ENCODE data around the gene ATP6V1G2.
"Not testable (repeated sequence)": the region's sequence is repeated elsewhere in the genome, so short reads cannot be mapped to it uniquely, and the experiment has no call there.

ATP6V1G2 gene

DNA sequence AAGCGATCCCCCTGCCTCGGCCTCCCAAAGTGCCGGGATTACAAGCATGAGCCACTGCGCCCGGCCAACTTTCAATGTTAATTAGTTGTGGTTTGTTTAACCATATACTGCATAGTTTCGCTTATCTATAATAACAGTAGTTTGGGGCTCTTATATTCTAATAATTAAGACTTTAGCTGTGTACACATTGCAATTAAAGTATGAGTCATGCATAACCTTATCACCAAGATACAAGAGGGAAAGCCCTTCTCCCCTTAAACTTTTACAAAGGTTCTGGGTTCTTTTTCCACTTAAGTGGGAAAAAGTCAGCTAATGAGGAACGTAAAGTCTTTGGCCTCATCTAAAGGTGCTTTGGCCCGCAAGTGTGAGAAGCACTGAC lies 20.9 kb downstream of the ATP6V1G2 start:
- Histone ChIP-seq H3K79me1 (ENCODE audit: low read length) (no peaks in the 10 kb centered on the region), H3K4ac (ENCODE audit: low read depth, low read length) (no peak overlapping the region), H3K4me3 (ENCODE audit: low read length) (no peak overlapping the region), H3K36me3 (ENCODE audit: control insufficient read depth, insufficient read depth, low read length) (peaks cover 1% of the 10 kb centered on the region), H3K9ac (ENCODE audit: low read length) (no peak overlapping the region), H2BK5ac (ENCODE audit: low read length) (no peak overlapping the region), H3K27ac (ENCODE audit: low read depth, low read length) (no peak overlapping the region), H3K4me2 (ENCODE audit: low read length) (no peak overlapping the region), H3K4me1 (ENCODE audit: control insufficient read depth, low read depth, low read length) (no peaks in the 10 kb centered on the region), H3K79me2 (ENCODE audit: control insufficient read depth, insufficient read depth, low read length) (no peaks in the 10 kb centered on the region), H3K18ac (ENCODE audit: low read length) (no peak overlapping the region), H2BK15ac (replicated peaks; ENCODE audit: low read depth) (no peak overlapping the region), H4K5ac (ENCODE audit: low read length) (no peak overlapping the region), H4K8ac (ENCODE audit: low read depth, low read length) (no peak overlapping the region), H3K27me3 (ENCODE audit: insufficient read depth, low read length, poor library complexity) (no peaks in the 10 kb centered on the region), H3K56ac (ENCODE audit: low read length) (no peak overlapping the region), H3K23ac (ENCODE audit: low read length) (no peak overlapping the region), H2BK120ac (ENCODE audit: low read depth, low read length) (no peak overlapping the region), H2AK5ac (ENCODE audit: low read length) (no peak overlapping the region)
- no peak for DNase-seq
- no CpG with 5 or more reads among the region's 8 CpGs for WGBS (ENCODE audit: extremely low coverage, insufficient coverage, low lambda C conversion rate)

DNA sequence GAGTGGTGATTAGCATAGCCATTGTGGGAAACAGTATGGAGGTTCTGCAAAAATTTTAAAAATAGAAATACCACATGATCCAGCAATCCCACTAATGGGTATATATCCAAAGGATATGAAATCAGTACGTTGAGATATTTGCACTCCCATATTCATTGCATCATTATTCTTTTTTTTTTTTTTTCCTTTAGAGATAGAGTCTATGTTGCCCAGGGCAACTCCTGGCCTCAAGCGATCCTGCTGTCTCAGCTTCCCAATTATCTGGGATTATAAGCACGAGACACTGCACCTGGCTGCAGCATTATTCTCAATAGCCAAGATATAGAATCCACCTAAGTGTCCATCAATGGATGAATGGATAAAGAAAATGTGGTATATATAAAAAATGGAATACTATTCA lies 24.6 kb downstream of the ATP6V1G2 start:
- Histone ChIP-seq H2BK5ac (ENCODE audit: low read length) (no peak overlapping the region), H3K4ac (ENCODE audit: low read depth, low read length) (no peak overlapping the region), H3K4me3 (ENCODE audit: low read length) (no peak overlapping the region), H3K36me3 (ENCODE audit: control insufficient read depth, insufficient read depth, low read length) (no peaks in the 10 kb centered on the region), H3K79me2 (ENCODE audit: control insufficient read depth, insufficient read depth, low read length) (no peaks in the 10 kb centered on the region), H3K27ac (ENCODE audit: low read depth, low read length) (no peak overlapping the region), H3K9ac (ENCODE audit: low read length) (no peak overlapping the region), H3K4me1 (ENCODE audit: control insufficient read depth, low read depth, low read length) (no peaks in the 10 kb centered on the region), H2AK5ac (ENCODE audit: low read length) (no peak overlapping the region), H3K27me3 (ENCODE audit: insufficient read depth, low read length, poor library complexity) (no peaks in the 10 kb centered on the region), H3K4me2 (ENCODE audit: low read length) (no peak overlapping the region), H4K8ac (ENCODE audit: low read depth, low read length) (no peak overlapping the region), H2BK120ac (ENCODE audit: low read depth, low read length) (no peak overlapping the region), H3K18ac (ENCODE audit: low read length) (no peak overlapping the region), H3K79me1 (ENCODE audit: low read length) (no peaks in the 10 kb centered on the region), H3K23ac (ENCODE audit: low read length) (no peak overlapping the region), H2BK15ac (replicated peaks; ENCODE audit: low read depth) (no peak overlapping the region), H4K5ac (ENCODE audit: low read length) (no peak overlapping the region), H3K56ac (ENCODE audit: low read length) (no peak overlapping the region)
- DNase-seq, result no peak
- WGBS (ENCODE audit: extremely low coverage, insufficient coverage, low lambda C conversion rate), result no CpG with 5 or more reads among the region's 3 CpGs

DNA sequence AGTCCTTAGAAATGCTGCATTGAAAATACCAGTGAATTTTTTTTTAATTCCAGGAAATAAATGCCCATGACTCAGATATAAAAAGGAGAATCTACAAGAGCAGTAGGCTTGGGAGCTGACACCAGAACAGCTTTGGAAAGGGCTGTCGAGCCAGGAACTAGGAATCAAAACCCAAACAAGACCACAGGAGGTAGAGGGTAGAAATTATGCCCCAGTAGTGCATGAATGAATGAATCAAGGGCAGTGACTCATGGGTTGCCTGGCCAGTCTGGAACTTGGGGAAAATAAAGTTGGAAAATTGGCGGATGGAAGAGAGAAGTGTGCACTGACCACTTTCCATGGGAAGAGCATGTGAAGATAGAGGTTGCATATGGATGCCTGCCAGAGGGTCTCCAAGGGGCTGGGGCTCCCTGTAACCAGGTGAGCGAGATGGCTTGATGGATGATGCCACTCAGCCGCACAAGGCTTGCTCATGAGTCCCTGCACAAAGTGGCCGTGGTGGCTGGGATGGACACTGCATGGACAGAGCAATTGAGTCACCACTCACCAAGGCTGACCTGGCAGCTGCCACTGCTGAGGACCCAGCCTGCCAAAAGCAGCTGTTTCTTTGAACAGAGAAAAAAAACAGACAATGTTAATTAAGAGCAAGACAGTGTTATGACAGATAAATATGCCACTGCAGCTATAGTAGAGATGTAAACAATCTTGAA lies 32.8 kb downstream of the ATP6V1G2 start:
- no peak overlapping the region for H3K4ac ChIP-seq (ENCODE audit: low read depth, low read length)
- no peak overlapping the region for H3K4me2 ChIP-seq (ENCODE audit: low read length)
- H2BK120ac ChIP-seq (ENCODE audit: low read depth, low read length), result no peak overlapping the region
- H3K36me3 ChIP-seq (ENCODE audit: control insufficient read depth, insufficient read depth, low read length), result no peaks in the 10 kb centered on the region
- no peak overlapping the region for H3K4me3 ChIP-seq (ENCODE audit: low read length)
- H4K8ac ChIP-seq (ENCODE audit: low read depth, low read length), result no peak overlapping the region
- no peaks in the 10 kb centered on the region for H3K27me3 ChIP-seq (ENCODE audit: insufficient read depth, low read length, poor library complexity)
- H3K4me1 ChIP-seq (ENCODE audit: control insufficient read depth, low read depth, low read length), result no peaks in the 10 kb centered on the region
- DNase-seq, result no peak
- no peaks in the 10 kb centered on the region for H3K79me1 ChIP-seq (ENCODE audit: low read length)
- H3K79me2 ChIP-seq (ENCODE audit: control insufficient read depth, insufficient read depth, low read length), result no peaks in the 10 kb centered on the region
- H2BK5ac ChIP-seq (ENCODE audit: low read length), result no peak overlapping the region
- no peak overlapping the region for H2AK5ac ChIP-seq (ENCODE audit: low read length)
- no CpG with 5 or more reads among the region's 5 CpGs for WGBS (ENCODE audit: extremely low coverage, insufficient coverage, low lambda C conversion rate)
- no peak overlapping the region for H2BK15ac ChIP-seq (replicated peaks; ENCODE audit: low read depth)
- no peak overlapping the region for H3K23ac ChIP-seq (ENCODE audit: low read length)
- H3K27ac ChIP-seq (ENCODE audit: low read depth, low read length), result no peak overlapping the region
- H3K9ac ChIP-seq (ENCODE audit: low read length), result no peak overlapping the region
- H3K56ac ChIP-seq (ENCODE audit: low read length), result no peak overlapping the region
- H4K5ac ChIP-seq (ENCODE audit: low read length), result no peak overlapping the region
- no peak overlapping the region for H3K18ac ChIP-seq (ENCODE audit: low read length)

DNA sequence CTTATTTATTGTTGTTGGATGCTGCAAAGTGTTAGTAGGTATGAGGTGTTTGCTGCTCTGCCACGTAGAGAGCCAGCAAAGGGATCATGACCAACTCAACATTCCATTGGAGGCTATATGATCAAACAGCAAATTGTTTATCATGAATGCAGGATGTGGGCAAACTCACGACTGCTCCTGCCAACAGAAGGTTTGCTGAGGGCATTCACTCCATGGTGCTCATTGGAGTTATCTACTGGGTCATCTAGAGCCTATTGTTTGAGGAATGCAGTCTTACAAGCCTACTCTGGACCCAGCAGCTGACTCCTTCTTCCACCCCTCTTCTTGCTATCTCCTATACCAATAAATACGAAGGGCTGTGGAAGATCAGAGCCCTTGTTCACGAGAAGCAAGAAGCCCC lies 36.4 kb downstream of the ATP6V1G2 start:
- Histone ChIP-seq H3K79me2 (ENCODE audit: control insufficient read depth, insufficient read depth, low read length) (no peaks in the 10 kb centered on the region), H2BK15ac (replicated peaks; ENCODE audit: low read depth) (no peak overlapping the region), H3K4me1 (ENCODE audit: control insufficient read depth, low read depth, low read length) (no peaks in the 10 kb centered on the region), H3K56ac (ENCODE audit: low read length) (no peak overlapping the region), H3K79me1 (ENCODE audit: low read length) (peaks cover under 1% of the 10 kb centered on the region), H3K4me3 (ENCODE audit: low read length) (no peak overlapping the region), H3K27ac (ENCODE audit: low read depth, low read length) (no peak overlapping the region), H4K8ac (ENCODE audit: low read depth, low read length) (no peak overlapping the region), H3K23ac (ENCODE audit: low read length) (no peak overlapping the region), H2AK5ac (ENCODE audit: low read length) (no peak overlapping the region), H3K4me2 (ENCODE audit: low read length) (no peak overlapping the region), H3K36me3 (ENCODE audit: control insufficient read depth, insufficient read depth, low read length) (no peaks in the 10 kb centered on the region), H4K5ac (ENCODE audit: low read length) (no peak overlapping the region), H2BK5ac (ENCODE audit: low read length) (no peak overlapping the region), H2BK120ac (ENCODE audit: low read depth, low read length) (no peak overlapping the region), H3K9ac (ENCODE audit: low read length) (no peak overlapping the region), H3K27me3 (ENCODE audit: insufficient read depth, low read length, poor library complexity) (no peaks in the 10 kb centered on the region), H3K4ac (ENCODE audit: low read depth, low read length) (no peak overlapping the region), H3K18ac (ENCODE audit: low read length) (no peak overlapping the region)
- no peak for DNase-seq
- no CpG with 5 or more reads among the region's 4 CpGs for WGBS (ENCODE audit: extremely low coverage, insufficient coverage, low lambda C conversion rate)

DNA sequence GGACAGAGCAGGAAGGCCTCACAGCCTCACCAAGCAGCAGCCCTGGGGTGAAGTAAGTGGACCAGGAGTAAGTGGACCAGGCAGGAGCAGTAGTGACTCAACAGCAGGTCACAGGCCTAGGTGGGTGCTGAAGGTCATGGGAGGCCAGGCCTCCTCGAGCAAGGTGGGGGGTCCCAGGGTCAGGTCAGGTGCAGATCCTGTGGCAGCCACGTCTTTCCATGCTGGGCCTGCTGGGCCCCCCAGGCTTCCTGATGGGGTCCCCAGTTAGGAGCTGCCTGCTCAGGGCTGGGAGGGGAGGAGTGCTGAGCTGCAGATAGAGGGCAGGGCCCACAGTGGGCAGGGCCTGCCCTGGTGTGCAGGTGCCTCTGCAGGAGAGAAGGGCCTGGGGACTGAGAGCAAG lies 37.4 kb downstream of the ATP6V1G2 start:
- not testable (repeated sequence) for H3K23ac ChIP-seq (ENCODE audit: low read length); H3K56ac ChIP-seq (ENCODE audit: low read length); DNase-seq; H2AK5ac ChIP-seq (ENCODE audit: low read length); H3K4ac ChIP-seq (ENCODE audit: low read depth, low read length); H3K27ac ChIP-seq (ENCODE audit: low read depth, low read length); H3K36me3 ChIP-seq (ENCODE audit: control insufficient read depth, insufficient read depth, low read length); H3K9ac ChIP-seq (ENCODE audit: low read length); H3K4me2 ChIP-seq (ENCODE audit: low read length); H3K27me3 ChIP-seq (ENCODE audit: insufficient read depth, low read length, poor library complexity); H3K79me2 ChIP-seq (ENCODE audit: control insufficient read depth, insufficient read depth, low read length); H3K4me1 ChIP-seq (ENCODE audit: control insufficient read depth, low read depth, low read length); H3K18ac ChIP-seq (ENCODE audit: low read length); H3K4me3 ChIP-seq (ENCODE audit: low read length); H2BK120ac ChIP-seq (ENCODE audit: low read depth, low read length); H4K8ac ChIP-seq (ENCODE audit: low read depth, low read length); H2BK15ac ChIP-seq (replicated peaks; ENCODE audit: low read depth); H3K79me1 ChIP-seq (ENCODE audit: low read length); H4K5ac ChIP-seq (ENCODE audit: low read length); H2BK5ac ChIP-seq (ENCODE audit: low read length)
- no CpG with 5 or more reads among the region's 2 CpGs for WGBS (ENCODE audit: extremely low coverage, insufficient coverage, low lambda C conversion rate)

DNA sequence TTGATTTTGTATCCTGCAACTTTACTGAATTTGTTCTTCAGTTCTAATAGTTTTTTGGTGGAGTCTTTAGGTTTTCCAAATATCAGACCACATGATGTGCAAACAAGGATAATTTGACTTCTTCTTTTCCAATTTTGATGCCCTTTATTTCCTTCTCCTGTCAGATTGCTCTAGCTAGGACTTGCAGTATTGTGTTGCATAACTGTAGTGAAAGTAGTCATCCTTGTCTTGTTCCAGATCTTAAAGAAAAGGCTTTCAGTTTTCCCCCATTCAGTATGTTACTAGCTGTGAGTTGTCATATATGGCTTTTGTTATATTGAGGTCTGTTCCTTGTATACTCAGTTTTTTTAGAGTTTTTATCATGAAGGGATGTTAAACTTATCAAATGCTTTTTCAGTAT lies 43.8 kb downstream of the ATP6V1G2 start:
- Histone ChIP-seq H3K23ac (ENCODE audit: low read length) (no peak overlapping the region), H3K27me3 (ENCODE audit: insufficient read depth, low read length, poor library complexity) (no peaks in the 10 kb centered on the region), H2AK5ac (ENCODE audit: low read length) (no peak overlapping the region)

More for the DNA sequence above, 43.8 kb downstream of the ATP6V1G2 start:
- Histone ChIP-seq H3K4me3 (ENCODE audit: low read length) (no peak overlapping the region), H3K56ac (ENCODE audit: low read length) (no peak overlapping the region), H3K9ac (ENCODE audit: low read length) (no peak overlapping the region), H4K8ac (ENCODE audit: low read depth, low read length) (no peak overlapping the region), H3K27ac (ENCODE audit: low read depth, low read length) (no peak overlapping the region), H3K79me1 (ENCODE audit: low read length) (peaks cover 2% of the 10 kb centered on the region), H2BK15ac (replicated peaks; ENCODE audit: low read depth) (no peak overlapping the region), H3K4me1 (ENCODE audit: control insufficient read depth, low read depth, low read length) (no peaks in the 10 kb centered on the region), H3K18ac (ENCODE audit: low read length) (no peak overlapping the region), H4K5ac (ENCODE audit: low read length) (no peak overlapping the region), H3K4ac (ENCODE audit: low read depth, low read length) (no peak overlapping the region), H3K79me2 (ENCODE audit: control insufficient read depth, insufficient read depth, low read length) (no peaks in the 10 kb centered on the region), H3K4me2 (ENCODE audit: low read length) (no peak overlapping the region), H2BK120ac (ENCODE audit: low read depth, low read length) (no peak overlapping the region), H3K36me3 (ENCODE audit: control insufficient read depth, insufficient read depth, low read length) (no peaks in the 10 kb centered on the region), H2BK5ac (ENCODE audit: low read length) (no peak overlapping the region)
- no peak for DNase-seq

Data from mesendoderm (in vitro differentiated cells).